Right lobe of liver (tissue), 4 donors: Measurements from ENCODE around the gene HNRNPA0.

Experiments used
- POLR2A ChIP-seq: fragments of 450-650 bp; IDR thresholded peaks from one replicate; pipeline ENCODE4 v1.6.1; 2017; ENCODE audit warnings: antibody characterized with exemption, mild to moderate bottlenecking
- TF ChIP-seq, protein P1 (sequence below), 4 donors: fragments of 200-600 bp in 3 of 4; fragments of 450-650 bp in 1 of 4; IDR thresholded peaks; one replicate each; pipeline versions ENCODE4 v1.5.1 to v1.8.0; 2016 to 2022; ENCODE audit warnings: antibody characterized with exemption in 4 of 4, mild to moderate bottlenecking in 2 of 4
- donor health status: DM: no; HTN: no; CAD: no.
- donor health status: DM: no; HTN: no; CAD: no.
- donor health status: DM: no; HTN: yes; CAD: no.

DNA sequence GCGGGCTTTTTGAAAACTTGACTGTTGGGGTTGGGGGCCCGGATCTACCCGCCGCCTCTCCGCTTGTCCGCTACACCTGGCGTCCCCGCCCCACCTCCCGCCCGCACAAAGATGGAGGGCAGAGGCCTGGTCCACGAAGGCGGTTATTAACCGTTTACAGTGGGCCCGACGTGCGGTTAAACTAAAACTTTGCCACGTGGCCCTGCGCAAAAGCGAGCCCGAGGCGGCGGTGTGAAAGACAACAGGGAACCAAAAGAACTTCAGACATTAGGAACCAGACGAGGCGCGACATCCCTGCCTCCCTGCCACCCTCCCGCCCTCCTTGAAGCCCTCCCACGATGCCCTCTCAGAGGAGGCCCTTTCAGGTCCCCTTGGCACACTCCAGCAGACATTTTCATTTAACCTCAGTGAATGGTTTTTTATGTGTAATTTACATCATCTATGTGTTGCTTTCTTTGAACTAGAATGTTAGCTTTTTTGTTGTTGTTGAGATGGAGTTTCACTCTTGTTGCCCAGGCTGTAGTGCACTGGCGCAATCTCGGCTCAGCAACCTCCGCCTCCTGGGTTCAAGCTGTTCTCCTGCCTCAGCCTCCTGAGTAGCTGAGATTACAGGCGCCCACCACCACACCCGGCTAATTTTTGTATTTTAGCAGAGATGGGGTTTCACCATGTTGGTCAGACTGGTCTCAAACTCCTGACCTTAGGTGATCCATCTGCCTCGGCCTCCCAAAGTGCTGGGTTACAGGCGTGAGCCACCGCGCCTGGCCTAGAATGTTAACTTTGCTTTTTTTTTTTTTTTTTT is 999 bp upstream of the HNRNPA0 start:
- TF ChIP-seq, protein P1, sequence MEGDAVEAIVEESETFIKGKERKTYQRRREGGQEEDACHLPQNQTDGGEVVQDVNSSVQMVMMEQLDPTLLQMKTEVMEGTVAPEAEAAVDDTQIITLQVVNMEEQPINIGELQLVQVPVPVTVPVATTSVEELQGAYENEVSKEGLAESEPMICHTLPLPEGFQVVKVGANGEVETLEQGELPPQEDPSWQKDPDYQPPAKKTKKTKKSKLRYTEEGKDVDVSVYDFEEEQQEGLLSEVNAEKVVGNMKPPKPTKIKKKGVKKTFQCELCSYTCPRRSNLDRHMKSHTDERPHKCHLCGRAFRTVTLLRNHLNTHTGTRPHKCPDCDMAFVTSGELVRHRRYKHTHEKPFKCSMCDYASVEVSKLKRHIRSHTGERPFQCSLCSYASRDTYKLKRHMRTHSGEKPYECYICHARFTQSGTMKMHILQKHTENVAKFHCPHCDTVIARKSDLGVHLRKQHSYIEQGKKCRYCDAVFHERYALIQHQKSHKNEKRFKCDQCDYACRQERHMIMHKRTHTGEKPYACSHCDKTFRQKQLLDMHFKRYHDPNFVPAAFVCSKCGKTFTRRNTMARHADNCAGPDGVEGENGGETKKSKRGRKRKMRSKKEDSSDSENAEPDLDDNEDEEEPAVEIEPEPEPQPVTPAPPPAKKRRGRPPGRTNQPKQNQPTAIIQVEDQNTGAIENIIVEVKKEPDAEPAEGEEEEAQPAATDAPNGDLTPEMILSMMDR (IDR thresholded peaks at IDR 0.05): no peak
- TF ChIP-seq POLR2A: no peak
